ES-I3 (cell line): ENCODE measurements around the gene ZNF768.
"Not testable (repeated sequence)": the region's sequence is repeated elsewhere in the genome, so short reads cannot be mapped to it uniquely, and the experiment has no call there.

Experiments used
- H3K36me3 ChIP-seq: 2 replicates; pipeline ENCODE4 v1.6.1; 2013; ENCODE audit warnings: mild to moderate bottlenecking, low read length, control low read depth, moderate library complexity; ENCODE audit not compliant: insufficient read depth
- H3K4me1 ChIP-seq: 2 replicates; pipeline ENCODE4 v1.6.1; 2013; ENCODE audit warnings: mild to moderate bottlenecking, control low read depth, low read length; ENCODE audit not compliant: insufficient read depth
- H3K9ac ChIP-seq: 2 replicates; pipeline ENCODE4 v1.6.1; 2013; ENCODE audit warnings: low read depth, mild to moderate bottlenecking, low read length, moderate library complexity
- H3K9me3 ChIP-seq: 2 replicates; pipeline ENCODE4 v1.6.1; 2013; ENCODE audit warnings: mild to moderate bottlenecking, low read length, moderate library complexity; ENCODE audit not compliant: control insufficient read depth, insufficient read depth

The ZNF768 gene

GRCh38 chr16:30532285-30533145 is 6.1 kb upstream of the ZNF768 start:
- Histone ChIP-seq H3K4me1 (peaks cover 5% of the 10 kb centered on the region), H3K36me3 (0 out of 2 replicates have a peak, but pooled peaks cover 3% of the 10 kb centered on the region), H3K9ac (no peak overlapping the region)

GRCh38 chr16:30530163-30531037 is 4.0 kb upstream of the ZNF768 start:
- H3K9ac ChIP-seq: no peak overlapping the region

More at GRCh38 chr16:30532285-30533145, 6.1 kb upstream of the ZNF768 start:
- H3K9me3 ChIP-seq: no peaks in the 10 kb centered on the region

GRCh38 chr16:30528799-30529457 is 2.6 kb upstream of the ZNF768 start:
- Histone ChIP-seq H3K9ac (no peak overlapping the region), H3K9me3 (no peaks in the 10 kb centered on the region)

More at GRCh38 chr16:30530163-30531037, 4.0 kb upstream of the ZNF768 start:
- 0 out of 2 replicates have a peak, but pooled peaks cover 3% of the 10 kb centered on the region for H3K36me3 ChIP-seq
- no peaks in the 10 kb centered on the region for H3K9me3 ChIP-seq
- H3K4me1 ChIP-seq: peaks cover 5% of the 10 kb centered on the region

GRCh38 chr16:30527635-30528178 is 1.3 kb upstream of the ZNF768 start:
- Histone ChIP-seq H3K9ac (peak overlapping the region; percentile 100), H3K36me3 (0 out of 2 replicates have a peak, but pooled peaks cover 3% of the 10 kb centered on the region), H3K4me1 (peaks cover 5% of the 10 kb centered on the region), H3K9me3 (no peaks in the 10 kb centered on the region)

More at GRCh38 chr16:30528799-30529457, 2.6 kb upstream of the ZNF768 start:
- Histone ChIP-seq H3K4me1 (peaks cover 5% of the 10 kb centered on the region), H3K36me3 (0 out of 2 replicates have a peak, but pooled peaks cover 3% of the 10 kb centered on the region)

GRCh38 chr16:30526823-30527634 is 663 bp upstream of the ZNF768 start:
- Histone ChIP-seq H3K36me3 (0 out of 2 replicates have a peak, but pooled peaks cover 3% of the 10 kb centered on the region), H3K9me3 (no peaks in the 10 kb centered on the region), H3K4me1 (peaks cover 5% of the 10 kb centered on the region), H3K9ac (peak overlapping the region; percentile 100)

GRCh38 chr16:30525844-30526136 is 576 bp downstream of the ZNF768 start:
- H3K9me3 ChIP-seq: no peaks in the 10 kb centered on the region
- peaks cover 5% of the 10 kb centered on the region for H3K4me1 ChIP-seq
- 0 out of 2 replicates have a peak, but pooled peaks cover 1% of the 10 kb centered on the region for H3K36me3 ChIP-seq
- peak overlapping the region; percentile 59; the same call in 1 of the 2 replicates for H3K9ac ChIP-seq

GRCh38 chr16:30524575-30525568 is 1.5 kb downstream of the ZNF768 start:
- no peaks in the 10 kb centered on the region for H3K36me3 ChIP-seq
- no peaks in the 10 kb centered on the region for H3K9me3 ChIP-seq
- peaks cover 5% of the 10 kb centered on the region for H3K4me1 ChIP-seq
- no peak overlapping the region for H3K9ac ChIP-seq

- Histone ChIP-seq H3K4me1 (peaks cover 5% of the 10 kb centered on the region), H3K9ac (no peak overlapping the region), H3K36me3 (no peaks in the 10 kb centered on the region), H3K9me3 (no peaks in the 10 kb centered on the region)
Observed at GRCh38 chr16:30523768-30524574, 2.4 kb downstream of the ZNF768 start.

- not testable (repeated sequence) for H3K36me3 ChIP-seq, H3K9ac ChIP-seq, H3K9me3 ChIP-seq, H3K4me1 ChIP-seq
Observed at GRCh38 chr16:30522702-30523463, 3.5 kb downstream of the ZNF768 start.

GRCh38 chr16:30521873-30522641 is 4.3 kb downstream of the ZNF768 start:
- Histone ChIP-seq H3K4me1 (no peaks in the 10 kb centered on the region), H3K9ac (no peak overlapping the region), H3K9me3 (no peaks in the 10 kb centered on the region), H3K36me3 (no peaks in the 10 kb centered on the region)

- H3K9ac ChIP-seq: no peak overlapping the region
- no peaks in the 10 kb centered on the region for H3K9me3 ChIP-seq
- H3K4me1 ChIP-seq: no peaks in the 10 kb centered on the region
- no peaks in the 10 kb centered on the region for H3K36me3 ChIP-seq
Observed at GRCh38 chr16:30521476-30521872, 4.9 kb downstream of the ZNF768 start.
